ENCODE data around the gene MIS18A.
"Not testable (repeated sequence)": the region's sequence is repeated elsewhere in the genome, so short reads cannot be mapped to it uniquely, and the experiment has no call there.

Gene MIS18A

DNA sequence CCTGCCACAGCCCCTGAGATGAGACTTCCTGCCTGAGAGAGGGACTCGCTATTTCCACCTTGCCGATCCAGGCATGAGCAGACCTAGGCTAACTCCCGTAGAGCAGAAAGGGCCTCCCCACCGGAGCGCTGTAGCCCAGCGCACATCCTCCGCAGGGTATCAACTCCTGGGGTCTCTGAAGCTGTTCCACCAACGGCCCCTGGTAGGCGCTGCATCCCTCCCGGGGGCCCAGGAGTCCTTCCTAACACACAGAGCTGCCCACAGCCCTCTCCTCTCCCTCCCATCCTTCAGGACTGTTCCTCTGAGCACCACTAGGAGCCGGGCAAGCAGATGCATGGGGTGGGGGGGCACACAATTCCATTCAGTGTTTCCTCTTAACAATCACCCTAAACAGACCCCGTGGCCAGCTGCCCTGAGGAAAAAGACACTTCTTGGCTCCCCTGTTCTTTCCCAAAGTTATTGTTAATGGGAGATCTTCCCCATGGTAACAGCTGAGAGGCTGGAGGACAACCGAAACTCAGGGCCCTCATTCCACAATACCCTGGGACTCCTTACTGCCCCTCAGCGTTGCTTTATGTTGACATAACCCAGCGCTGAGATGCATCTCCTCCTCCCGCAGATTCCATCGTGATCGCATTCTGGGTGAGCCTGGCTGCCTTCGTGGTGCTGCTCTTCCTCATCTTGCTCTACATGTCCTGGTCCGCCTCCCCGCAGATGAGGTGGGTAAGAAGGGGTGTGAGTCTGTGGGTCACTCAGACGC lies 27.4 kb upstream of the MIS18A start:
- DNase-seq = peak; percentile 6

- DNase-seq = no peak
Observed at GRCh38 chr21:32304998-32305397, 26.1 kb upstream of the MIS18A start.

- no peak for DNase-seq
Observed at GRCh38 chr21:32303385-32303784, 24.5 kb upstream of the MIS18A start.

GRCh38 chr21:32302560-32302959 lies 23.7 kb upstream of the MIS18A start:
- no peak for DNase-seq

GRCh38 chr21:32301596-32301995 lies 22.7 kb upstream of the MIS18A start:
- DNase-seq = no peak

DNA sequence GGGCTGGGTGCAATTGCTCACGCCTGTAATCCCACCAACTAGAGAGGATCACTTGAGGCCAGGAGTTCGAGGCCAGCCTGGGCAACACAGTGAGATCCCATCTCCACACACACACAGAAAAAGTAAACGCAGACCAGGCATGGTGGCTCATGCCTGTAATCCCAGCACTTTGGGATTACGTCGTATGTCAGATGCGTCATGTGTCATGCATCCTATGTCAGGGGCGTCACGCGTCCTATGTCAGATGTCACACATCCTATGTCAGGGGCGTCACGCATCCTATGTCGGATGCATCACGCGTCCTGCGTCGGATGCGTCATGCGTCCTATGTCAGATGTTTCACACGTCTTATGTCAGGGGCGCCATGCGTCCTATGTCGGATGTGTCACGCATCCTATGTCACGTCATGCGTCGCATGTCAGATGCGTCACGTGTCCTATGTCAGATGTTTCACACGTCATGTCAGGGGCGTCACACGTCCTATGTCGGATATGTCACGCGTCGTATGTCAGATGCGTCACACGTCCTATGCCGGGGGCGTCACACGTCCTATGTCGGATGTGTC lies 21.4 kb upstream of the MIS18A start:
- DNase-seq = no peak

DNA sequence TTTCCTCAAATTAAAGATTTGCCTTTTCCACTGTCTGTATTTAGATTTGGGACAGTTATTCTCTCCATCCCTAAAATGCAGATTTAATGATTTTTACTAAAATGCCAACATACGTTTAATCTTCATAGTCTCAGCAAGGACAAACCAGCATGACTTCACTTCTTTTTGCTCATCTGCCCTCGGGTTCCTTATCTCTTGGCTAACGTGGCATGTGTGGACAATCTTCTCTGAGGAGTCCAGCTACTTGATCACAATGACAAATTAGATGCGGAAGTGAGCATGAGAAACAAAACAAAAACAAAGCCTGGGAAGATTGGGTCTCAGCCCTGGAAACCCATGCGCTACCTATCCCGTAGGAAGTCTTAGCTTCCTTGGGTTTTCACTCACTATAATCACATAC lies 20.8 kb upstream of the MIS18A start:
- no peak for DNase-seq

DNA sequence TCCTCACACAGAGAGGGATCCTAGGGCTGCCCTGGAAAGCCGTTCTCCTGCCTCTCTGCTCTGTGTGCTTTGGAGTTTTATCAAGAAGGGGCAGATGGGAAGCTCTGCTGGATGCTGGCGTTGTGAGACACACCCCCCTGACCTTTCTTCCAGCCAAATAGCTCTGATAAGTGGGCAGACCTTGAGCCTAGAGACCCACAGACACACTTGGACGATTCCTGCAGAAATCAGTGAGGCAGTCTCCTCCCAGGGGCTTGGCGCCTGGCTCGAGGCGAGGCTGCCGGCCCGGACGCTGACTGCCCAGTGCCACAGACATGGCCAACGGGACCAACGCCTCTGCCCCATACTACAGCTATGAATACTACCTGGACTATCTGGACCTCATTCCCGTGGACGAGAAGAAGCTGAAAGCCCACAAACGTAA lies 19.8 kb upstream of the MIS18A start, which contains the start of gene MRAP:
Gene MRAP, plus strand, starts transcription at position 198 of the 424 bp plus-strand sequence. Its CDS starts 117 bp downstream, at position 315.
- no peak for DNase-seq

GRCh38 chr21:32298148-32298559 lies 19.3 kb upstream of the MIS18A start:
- no peak for DNase-seq

- DNase-seq = no peak
Observed at GRCh38 chr21:32297449-32297848, 18.6 kb upstream of the MIS18A start.

DNA sequence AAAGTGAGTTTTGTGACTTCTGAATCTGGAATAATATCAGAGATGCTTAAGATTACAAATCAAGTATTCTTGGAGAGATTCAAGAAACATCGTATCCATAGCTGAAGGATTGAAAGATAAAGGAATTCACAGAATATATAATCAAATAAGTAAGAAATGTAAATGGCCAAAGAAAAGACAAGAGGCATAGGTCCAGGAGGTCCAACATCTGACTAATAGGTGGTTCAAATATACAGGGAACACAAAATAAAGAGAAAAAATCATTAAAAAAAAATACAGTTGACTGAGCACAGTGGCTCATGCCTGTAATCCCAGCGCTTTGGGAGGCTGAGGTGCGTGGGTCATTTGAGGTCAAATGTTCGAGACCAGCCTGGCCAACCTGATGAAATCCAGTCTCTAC lies 6.6 kb upstream of the MIS18A start:
- DNase-seq = no peak

DNA sequence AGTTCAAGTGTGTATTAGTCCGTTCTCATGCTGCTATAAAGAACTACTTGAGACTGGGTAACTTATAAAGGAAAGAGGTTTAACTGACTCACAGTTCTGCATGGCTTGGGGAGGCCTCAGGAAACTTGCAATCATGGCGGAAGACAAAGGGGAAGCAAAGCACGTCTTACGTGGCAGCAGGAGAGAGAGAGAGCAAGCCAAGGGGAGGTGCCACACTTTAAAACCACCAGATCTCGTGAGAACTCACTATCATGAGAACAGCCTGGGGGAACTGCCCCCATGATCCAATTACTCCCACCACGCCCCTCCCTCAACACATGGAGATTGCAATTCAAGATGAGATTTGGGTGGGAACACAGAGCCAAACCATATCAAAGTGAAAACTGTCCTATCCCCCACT lies 4.1 kb upstream of the MIS18A start:
- no peak for DNase-seq

DNA sequence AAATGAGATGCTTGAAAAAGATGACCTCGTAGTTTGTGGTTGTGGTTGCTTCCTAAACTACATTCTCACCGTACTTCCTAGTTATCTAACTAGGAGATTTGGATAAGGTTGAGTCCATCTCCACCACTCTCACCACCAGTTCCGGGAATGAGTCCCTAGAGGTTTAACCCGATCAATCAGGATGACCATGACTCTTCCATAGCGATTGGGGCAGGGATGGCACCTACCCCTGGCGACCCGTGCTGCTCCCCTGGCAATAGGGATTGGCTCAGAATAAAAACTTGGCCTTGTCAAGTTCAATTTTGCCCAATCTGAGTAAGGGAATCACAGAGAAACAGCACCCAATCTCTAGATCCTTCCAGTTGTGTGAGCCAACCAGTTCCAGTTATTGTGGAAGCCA lies 2.7 kb upstream of the MIS18A start:
- DNase-seq = no peak

DNA sequence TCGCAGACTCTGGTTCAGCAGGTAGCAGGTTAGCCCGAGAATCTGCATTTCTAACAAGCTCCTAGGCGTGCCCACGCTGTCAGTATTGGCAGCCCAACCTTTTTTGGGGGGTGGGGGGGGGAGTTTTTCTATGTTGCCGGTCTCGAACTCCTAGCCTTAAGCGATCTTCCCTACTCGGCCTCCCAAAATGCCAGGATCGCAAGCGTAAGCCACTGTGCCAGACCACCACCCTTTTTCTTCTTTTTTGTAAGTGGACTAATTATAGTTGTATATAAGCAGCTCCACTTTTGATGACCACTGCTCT lies 480 bp upstream of the MIS18A start:
- DNase-seq = no peak

GRCh38 chr21:32278103-32278502 lies 746 bp downstream of the MIS18A start:
- peak; percentile 41 for DNase-seq

- no peak for DNase-seq
Observed at GRCh38 chr21:32276671-32277070, 2.2 kb downstream of the MIS18A start.

- DNase-seq = no peak
Observed at GRCh38 chr21:32270748-32271147, 8.1 kb downstream of the MIS18A start.

DNA sequence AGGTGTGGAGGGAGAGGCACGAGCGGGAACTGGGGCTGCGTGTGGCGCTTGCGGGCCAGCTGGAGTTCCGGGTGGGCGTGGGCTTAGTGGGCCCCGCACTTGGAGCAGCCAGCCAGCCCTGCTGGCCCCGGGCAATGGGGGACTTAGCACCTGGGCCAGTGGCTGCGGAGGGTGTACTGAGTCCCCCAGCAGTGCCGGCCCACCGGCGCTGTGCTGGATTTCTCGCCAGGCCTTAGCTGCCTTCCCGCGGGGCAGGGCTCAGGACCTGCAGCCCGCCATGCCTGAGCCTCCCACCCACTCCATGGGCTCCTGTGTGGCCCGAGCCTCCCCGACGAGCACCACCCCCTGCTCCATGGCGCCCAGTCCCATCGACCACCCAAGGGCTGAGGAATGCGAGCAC lies 13.5 kb downstream of the MIS18A start:
- not testable (repeated sequence) for DNase-seq

- DNase-seq = no peak
Observed at GRCh38 chr21:32261929-32262328, 16.9 kb downstream of the MIS18A start.

DNA sequence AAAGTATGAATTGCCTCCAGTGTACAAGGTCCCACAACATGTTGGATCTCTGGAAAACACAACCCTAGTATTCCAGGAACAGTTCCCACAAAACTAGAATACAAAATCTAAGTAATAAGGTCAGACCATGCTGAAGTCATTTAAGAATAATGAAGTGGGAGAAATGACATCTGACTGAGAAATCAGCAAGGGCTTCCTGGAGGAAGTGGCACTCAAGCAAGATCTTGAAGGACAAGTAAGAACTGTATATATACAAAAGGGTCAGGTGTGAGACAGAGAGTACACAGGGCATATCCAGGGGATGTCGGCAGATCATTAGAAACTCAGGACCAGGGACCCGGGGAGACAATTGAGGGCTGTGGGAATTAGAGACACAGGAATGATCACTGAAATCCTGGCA lies 18.7 kb downstream of the MIS18A start:
- DNase-seq = no peak

GRCh38 chr21:32258786-32259048 lies 20.1 kb downstream of the MIS18A start:
- DNase-seq = not testable (repeated sequence)

- DNase-seq = peak; percentile 52
Observed at GRCh38 chr21:32257962-32258785, 20.7 kb downstream of the MIS18A start.

DNA sequence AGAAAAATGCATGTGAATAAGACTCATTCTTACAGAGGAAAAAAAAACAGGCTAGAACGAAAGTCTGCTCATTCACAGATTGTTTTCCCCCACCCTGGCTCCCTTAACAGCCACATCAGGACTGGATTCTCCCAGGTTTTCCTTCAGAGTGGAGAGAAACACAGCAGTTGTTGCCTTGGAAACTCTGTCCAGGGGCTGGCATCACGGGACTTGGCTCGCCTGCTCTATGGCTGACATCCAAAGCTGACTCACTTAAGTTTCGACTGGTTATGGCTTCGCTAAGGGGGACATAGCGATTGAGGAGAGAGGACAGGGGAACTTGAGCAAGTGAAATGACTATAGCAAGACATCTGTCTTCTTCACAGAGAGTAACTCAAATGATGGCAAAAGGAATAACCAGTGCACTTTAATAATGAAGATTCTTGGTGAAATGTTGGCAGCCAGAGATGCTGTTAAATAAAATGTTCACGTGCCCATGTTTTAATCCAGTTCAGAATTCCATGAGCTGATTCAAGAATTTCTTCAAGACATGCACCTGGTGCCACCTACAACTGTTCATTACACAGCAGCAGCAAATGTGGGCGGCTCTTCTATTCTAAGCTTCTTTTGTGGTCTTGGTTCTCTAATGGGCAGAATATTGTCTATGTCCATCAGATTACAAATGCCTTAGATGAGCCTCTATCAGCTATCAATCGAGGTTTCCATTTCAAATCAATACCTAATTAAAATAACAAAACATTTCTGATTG lies 21.8 kb downstream of the MIS18A start:
- no peak for DNase-seq

Data from right kidney (tissue), 1 donor.